ENCODE results near the gene TFEC.
"Not testable (repeated sequence)": the region's sequence is repeated elsewhere in the genome, so short reads cannot be mapped to it uniquely, and the experiment has no call there.

TFEC gene

GRCh38 chr7:116030651-116031276 is at the start of gene TFEC:
Gene TFEC (minus strand): TSS chr7:116030763. CDS start chr7:115984441, 46,322 bp downstream.
- TF ChIP-seq CTCF (IDR thresholded peaks at IDR 0.05; ENCODE audit: low read depth, low read length): no peak
- no peak for DNase-seq (ENCODE audit: extremely low read depth, low read depth)

- no peak for TF ChIP-seq CTCF (IDR thresholded peaks at IDR 0.05; ENCODE audit: low read depth, low read length)
- no peak for DNase-seq (ENCODE audit: extremely low read depth, low read depth)
These were observed 45.0 kb upstream of the TFEC start for GRCh38 chr7:116075351-116076145.

- DNase-seq (ENCODE audit: extremely low read depth, low read depth): no peak
- TF ChIP-seq CTCF (IDR thresholded peaks at IDR 0.05; ENCODE audit: low read depth, low read length): no peak
These were observed 41.1 kb upstream of the TFEC start for GRCh38 chr7:116071629-116072028.

GRCh38 chr7:116064179-116064578 is 33.6 kb upstream of the TFEC start:
- DNase-seq (ENCODE audit: extremely low read depth, low read depth): no peak
- TF ChIP-seq CTCF (IDR thresholded peaks at IDR 0.05; ENCODE audit: low read depth, low read length): no peak

GRCh38 chr7:116062666-116063065 is 32.1 kb upstream of the TFEC start:
- no peak for DNase-seq (ENCODE audit: extremely low read depth, low read depth)
- TF ChIP-seq CTCF (IDR thresholded peaks at IDR 0.05; ENCODE audit: low read depth, low read length): no peak

- TF ChIP-seq CTCF (IDR thresholded peaks at IDR 0.05; ENCODE audit: low read depth, low read length): no peak
- no peak for DNase-seq (ENCODE audit: extremely low read depth, low read depth)
These were observed 21.4 kb upstream of the TFEC start for GRCh38 chr7:116052006-116052405.

- DNase-seq (ENCODE audit: extremely low read depth, low read depth): not testable (repeated sequence)
These were observed 16.7 kb upstream of the TFEC start for GRCh38 chr7:116047261-116047660.

Data from AG09319 (cell line).